Measurements from ENCODE around the gene PIGT.

PIGT gene

GRCh38 chr20:45402946-45403345 lies 13.0 kb upstream of the PIGT start:
- no peak for DNase-seq

DNA sequence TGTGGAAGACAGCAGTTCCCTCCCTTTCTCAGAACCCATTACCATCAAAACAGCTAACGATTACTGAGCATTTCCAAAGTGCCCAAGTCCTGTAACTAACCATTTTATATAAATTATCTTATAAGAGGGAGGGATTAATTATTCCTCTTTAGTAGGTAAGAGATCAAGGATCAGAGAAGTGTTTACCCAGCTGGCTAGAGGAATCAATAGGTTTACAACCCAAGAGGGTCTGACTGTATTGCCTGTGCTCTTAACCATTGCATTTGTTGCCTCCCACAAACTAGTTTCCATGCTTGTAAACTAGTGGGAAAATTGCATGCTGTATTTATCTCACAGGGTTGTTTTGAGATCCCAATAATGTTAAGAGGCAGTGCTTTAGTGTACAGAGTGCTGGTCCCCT lies 11.5 kb upstream of the PIGT start:
- no peak for DNase-seq

GRCh38 chr20:45405571-45406259 lies 10.2 kb upstream of the PIGT start:
- no peak for DNase-seq

- peak; percentile 52 for DNase-seq
Measured at GRCh38 chr20:45406260-45407066, 9.5 kb upstream of the PIGT start.

- DNase-seq, result peak; percentile 7
Measured at GRCh38 chr20:45407067-45407745, 8.7 kb upstream of the PIGT start.

DNA sequence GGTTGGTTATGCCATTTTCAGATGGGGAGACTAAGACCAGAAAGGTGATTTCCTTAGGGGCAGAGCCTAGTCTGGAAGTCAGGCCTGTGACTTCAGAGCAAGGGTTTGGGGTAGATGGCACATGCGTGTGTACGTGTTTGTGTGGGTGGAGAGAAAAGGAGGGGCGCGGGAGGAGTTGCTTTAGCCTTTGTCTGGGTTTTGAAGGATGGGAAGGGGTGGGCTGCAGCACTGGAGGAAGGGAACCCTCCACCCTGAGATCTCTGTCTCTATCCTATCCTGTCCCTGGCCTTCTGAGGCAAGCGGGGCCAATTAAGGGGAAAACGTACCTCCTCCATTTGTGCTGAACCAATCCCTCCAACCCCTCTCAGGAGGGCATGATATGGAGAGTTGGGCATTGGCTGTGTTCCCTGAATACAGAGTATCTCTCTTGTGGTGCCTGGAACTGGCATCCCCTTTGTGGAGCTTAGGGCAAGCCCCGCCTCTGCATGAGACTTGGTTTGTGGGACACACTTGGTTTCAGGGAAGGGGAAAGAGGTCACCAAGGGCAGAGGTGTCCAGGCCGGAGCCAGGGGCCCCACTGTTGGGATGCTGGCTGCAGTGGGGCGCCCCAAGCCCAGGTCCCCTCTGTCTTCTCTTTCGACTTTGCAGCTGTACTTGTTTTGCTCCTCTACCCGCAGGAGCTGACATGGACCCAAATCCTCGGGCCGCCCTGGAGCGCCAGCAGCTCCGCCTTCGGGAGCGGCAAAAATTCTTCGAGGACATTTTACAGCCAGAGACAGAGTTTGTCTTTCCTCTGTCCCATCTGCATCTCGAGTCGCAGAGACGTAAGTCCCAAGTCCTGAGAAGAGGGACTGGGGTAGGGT lies 7.9 kb upstream of the PIGT start, which contains the start of gene DBNDD2:
TSS of gene DBNDD2 (plus strand) at position 507 of the 863 bp plus-strand sequence. CDS start at position 686, 179 bp downstream.
- DNase-seq, result no peak

GRCh38 chr20:45408646-45409213 lies 7.2 kb upstream of the PIGT start:
- DNase-seq, result no peak

DNA sequence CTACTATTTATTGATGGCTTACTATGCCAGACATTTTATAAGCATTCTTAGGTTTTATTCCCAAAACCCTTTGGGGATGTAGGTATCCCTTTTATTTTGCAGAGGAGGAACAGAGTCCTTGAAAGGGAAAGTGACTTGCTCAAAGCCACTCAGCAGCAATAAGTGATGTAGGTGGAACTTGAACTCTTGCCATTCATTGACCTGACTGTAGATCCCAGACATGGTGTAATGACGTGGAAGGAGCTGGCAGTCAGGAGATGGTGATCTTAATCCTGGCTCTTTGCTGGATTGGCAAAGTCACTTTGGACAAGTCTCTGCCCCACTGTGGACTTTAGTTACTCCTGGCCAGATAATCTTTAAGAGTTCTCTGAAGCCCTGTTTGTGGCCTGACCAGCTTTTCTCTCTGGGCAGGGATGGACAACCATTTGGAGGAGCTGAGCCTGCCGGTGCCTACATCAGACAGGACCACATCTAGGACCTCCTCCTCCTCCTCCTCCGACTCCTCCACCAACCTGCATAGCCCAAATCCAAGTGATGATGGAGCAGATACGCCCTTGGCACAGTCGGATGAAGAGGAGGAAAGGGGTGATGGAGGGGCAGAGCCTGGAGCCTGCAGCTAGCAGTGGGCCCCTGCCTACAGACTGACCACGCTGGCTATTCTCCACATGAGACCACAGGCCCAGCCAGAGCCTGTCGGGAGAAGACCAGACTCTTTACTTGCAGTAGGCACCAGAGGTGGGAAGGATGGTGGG lies 6.2 kb upstream of the PIGT start:
- DNase-seq, result no peak

GRCh38 chr20:45410887-45411286 lies 5.1 kb upstream of the PIGT start:
- no peak for DNase-seq

- no peak for DNase-seq
Measured at GRCh38 chr20:45412653-45413052, 3.3 kb upstream of the PIGT start.

- DNase-seq, result no peak
Measured at GRCh38 chr20:45413479-45413878, 2.5 kb upstream of the PIGT start.

DNA sequence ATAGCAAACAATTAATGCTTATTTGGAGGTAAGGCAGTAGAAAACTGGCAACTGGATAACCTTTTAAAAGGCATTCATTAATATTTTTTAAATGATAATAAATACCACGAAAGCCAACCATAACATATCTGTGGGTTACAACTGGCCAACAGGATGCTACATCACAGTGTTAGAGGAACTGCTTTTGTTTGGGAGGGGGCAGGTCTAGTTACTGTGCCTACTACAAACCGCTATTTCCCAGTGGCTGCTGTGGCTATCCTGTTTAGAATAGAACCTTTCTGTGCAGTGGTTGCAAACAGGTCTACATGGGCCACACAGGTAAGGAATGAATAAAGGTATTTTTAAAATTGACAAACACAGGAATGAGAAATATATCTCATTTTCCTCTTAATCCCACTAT lies 976 bp downstream of the PIGT start:
- no peak for DNase-seq

- DNase-seq, result no peak
Measured at GRCh38 chr20:45419188-45420091, 3.5 kb downstream of the PIGT start.

DNA sequence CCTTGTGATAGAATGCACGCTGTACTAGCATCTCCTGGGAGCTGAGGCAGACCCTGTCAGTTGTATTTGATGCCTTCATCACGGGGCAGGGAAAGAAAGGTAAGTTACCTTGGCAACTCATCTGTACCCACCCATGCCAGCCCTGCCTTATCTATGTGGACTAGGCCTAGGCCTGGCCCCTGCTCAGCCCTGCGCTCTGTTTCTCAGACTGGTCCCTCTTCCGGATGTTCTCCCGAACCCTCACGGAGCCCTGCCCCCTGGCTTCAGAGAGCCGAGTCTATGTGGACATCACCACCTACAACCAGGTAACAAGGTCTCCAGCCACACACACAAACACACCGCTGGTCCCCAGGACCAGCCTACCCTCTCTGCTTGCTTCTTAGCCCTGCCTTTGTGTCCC lies 4.2 kb downstream of the PIGT start:
- no peak for DNase-seq

DNA sequence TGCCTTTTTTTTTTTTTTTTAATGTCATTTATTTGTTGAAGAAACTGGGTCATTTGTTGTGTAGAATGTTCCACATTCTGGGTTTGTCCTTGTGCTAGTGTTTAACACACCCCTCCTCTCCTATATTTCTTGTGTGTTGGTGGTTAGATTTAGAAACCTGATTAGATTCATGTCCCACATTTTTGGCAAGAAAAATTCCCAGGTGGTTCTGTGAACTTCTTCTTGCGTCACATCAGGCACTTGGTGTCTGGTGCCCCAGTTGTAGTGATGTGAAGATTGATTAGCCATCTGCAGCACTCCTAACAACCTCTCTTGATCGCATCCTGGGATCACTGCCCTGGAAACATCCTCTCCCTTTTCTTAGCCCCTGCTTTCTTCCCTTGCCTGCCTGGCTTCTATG lies 7.8 kb downstream of the PIGT start:
- no peak for DNase-seq

DNA sequence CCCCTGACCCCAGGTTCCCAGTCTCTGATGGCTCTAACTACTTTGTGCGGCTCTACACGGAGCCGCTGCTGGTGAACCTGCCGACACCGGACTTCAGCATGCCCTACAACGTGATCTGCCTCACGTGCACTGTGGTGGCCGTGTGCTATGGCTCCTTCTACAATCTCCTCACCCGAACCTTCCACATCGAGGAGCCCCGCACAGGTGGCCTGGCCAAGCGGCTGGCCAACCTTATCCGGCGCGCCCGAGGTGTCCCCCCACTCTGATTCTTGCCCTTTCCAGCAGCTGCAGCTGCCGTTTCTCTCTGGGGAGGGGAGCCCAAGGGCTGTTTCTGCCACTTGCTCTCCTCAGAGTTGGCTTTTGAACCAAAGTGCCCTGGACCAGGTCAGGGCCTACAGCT lies 9.6 kb downstream of the PIGT start:
- DNase-seq, result no peak

DNA sequence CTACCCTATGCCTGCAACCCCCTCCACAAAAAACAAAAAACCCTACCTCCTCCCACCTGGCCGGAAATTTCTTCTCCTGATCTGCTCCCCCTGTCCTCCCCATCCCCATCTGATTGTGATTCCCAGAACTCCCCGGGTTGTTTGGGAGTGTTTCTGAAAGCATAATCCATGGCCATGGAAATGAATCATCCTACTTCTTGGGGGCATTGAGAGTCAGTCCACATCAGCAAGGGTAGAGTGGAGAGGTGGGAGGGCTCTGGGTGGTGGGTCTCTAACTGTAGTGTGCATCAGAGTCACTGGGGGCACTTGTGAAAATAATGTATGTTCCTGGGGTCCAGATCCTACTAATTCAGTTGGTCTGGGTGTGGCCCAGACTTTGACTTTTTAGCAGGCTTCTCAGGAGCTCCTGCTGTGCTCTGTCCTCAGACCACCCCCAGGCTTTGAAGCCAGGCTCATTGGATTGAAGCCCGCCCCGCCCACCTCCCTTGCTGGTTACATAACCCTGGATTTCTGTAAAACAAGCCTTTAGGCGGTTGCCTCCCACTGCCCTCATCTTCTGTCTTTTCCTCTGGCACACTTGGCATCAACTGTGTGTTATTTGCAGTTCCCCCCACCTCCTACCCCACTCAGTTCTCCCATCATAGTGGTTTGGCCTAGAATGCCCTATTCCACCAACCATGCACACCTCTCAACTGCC lies 10.5 kb downstream of the PIGT start:
- no peak for DNase-seq

DNA sequence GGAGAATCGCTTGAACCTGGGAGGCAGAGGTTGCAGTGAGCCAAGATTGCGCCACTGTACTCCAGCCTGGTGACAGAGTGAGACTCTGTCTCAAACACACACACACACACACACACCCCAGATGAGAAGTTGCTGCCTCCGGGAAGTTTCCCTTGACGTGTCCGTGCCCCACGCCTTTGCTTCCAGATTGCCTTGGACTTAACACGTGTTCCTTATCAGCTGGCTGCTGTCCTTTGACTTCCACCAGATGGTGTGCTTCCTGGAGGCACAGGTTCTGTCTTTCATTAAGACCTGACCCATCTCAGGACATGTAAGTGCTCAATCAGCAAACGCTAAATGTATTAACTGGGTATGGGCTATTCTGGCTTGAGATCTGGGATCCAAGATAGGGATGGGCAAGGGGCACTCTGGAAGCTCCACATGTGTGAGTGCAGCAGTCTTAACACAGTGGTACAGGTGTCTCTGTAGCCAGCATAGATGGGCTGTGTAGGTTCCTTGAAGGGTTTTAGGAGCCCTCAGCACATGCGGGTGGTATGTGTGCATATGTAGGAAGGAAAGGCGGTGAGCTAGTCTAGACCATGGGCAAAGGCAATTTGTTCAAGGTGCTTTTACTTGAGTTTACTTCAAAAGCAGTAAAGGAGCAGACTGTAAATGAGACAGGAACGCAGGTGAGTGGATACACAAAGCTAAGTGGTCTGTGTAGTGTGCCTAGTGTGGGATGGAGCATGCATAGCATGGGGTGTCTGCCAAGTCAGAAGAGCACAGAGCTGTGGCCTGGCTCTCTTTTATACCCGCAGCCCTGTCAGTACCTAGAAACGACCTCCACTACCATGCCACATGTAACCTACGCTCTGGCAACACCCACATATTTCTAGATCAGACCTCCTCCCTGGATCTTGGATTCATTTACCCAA lies 11.6 kb downstream of the PIGT start:
- no peak for DNase-seq

GRCh38 chr20:45429618-45430017 lies 13.7 kb downstream of the PIGT start:
- no peak for DNase-seq

Measured in stimulated activated CD4-positive, alpha-beta T cell treated with anti-CD3 and anti-CD28 coated beads, Interleukin-4, amount 100 ng/mL, for 1 hour (primary cell).